ENCODE results near the gene ASAP3.

DNA sequence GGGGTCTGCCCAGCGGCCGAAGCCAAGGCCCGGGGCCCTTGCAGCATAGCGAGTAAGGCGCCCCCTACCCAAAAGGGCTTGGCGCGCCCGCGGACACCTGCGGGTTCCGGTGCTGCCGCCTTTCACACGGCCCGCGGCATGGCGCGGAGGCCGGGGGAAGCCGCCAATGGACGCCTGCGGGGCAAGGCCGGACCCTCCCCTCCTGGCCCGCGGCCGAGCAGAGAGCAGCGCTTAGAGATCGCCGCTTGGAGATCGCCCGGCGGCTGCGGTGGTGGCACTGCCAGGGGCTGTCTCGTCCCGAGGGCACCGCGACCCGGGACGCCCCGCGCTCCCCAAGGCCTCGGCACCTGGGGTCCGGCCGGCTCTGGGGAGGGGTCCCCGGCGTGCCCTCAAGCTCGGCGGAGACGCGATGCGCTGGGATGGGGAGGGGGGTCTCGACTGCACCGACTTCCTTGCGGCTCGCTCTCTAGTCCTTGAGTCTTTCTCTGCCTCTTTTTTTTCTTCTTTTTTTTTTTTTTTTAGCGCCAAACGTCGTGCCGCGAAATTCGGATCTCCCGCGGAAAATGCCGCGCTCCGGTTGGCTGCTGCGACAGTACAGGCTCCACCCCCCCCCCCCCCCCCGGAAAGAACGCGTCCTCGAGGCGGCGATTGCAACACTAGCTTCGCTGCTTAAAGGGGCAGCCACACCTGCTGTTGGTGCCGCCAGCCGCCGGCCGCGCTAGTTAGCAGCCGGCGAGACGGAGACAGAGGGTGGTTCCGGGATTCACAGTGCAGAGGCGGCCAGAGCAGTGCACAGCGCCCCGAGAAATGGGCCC is 47.0 kb upstream of the ASAP3 start, which contains the start of gene E2F2:
- TF ChIP-seq CTCF (IDR thresholded peaks at IDR 0.05) (no peak; the same call in 1 of the 2 replicates), REST (IDR thresholded peaks at IDR 0.05; ENCODE audit: insufficient read depth in 1 of 2, low read depth in 2 of 2, low read length in 1 of 2) (no peak), POLR2AphosphoS5 (IDR thresholded peaks at IDR 0.05; ENCODE audit: low read depth, low read length) (peak; percentile 28; the same call in 1 of the 2 replicates), TCF7L2 (IDR thresholded peaks at IDR 0.05; ENCODE audit: low read depth, low read length) (no peak)

Measured in Panc1 (cell line).